ENCODE results near the gene HS6ST3.

- no peak for TF ChIP-seq POLR2A (IDR thresholded peaks at IDR 0.05)
- TF ChIP-seq CTCF (IDR thresholded peaks at IDR 0.05): no peak
- TF ChIP-seq EP300 (IDR thresholded peaks at IDR 0.05; ENCODE audit: low read depth): no peak
Measured at GRCh38 chr13:96533408-96533807, 443.5 kb downstream of the HS6ST3 start.

Measured in transverse colon (tissue), 3 donors.